A549 (cell line): Measurements from ENCODE around the gene PBX2. TPM values are rescaled to one million over a fixed set of nuclear protein-coding genes. Genes with fewer than 3 reads are reported as not detected.

Experiments
- ATAC-seq, 2 experiments: fragments of 200-7000 bp in 1 of 2; fragments of >200 bp in 1 of 2; cut with Nextera tagmentation in 1 of 2; cut with Tn5 transposase in 1 of 2; 3 replicates each; pipeline versions ENCODE4 v1.8.0 to v1.9.1; 2018 to 2020; ENCODE audit warnings: mild to moderate bottlenecking in 1 of 2, moderate library complexity in 1 of 2
- CTCF ChIA-PET: fragments of 300-600 bp; sonication (Branson Sonifier 250); formaldehyde crosslinking; extraction: SDS; loops from one replicate; lab custom pipeline; 2021; ENCODE audit warnings: antibody characterized with exemption, inconsistent platforms; lab: Yijun Ruan, JAX
- POLR2A ChIA-PET: fragments of 350-600 bp; formaldehyde crosslinking; extraction: SDS; loops from one replicate; lab custom pipeline; 2021; ENCODE audit warnings: antibody characterized with exemption, inconsistent platforms; lab: Yijun Ruan, JAX
- DNase-seq, 2 experiments: peaks; one replicate each; pipeline versions ENCODE4 v3.0.0 to v3.0.0-alpha.2; 2011 to 2016; ENCODE audit warnings: low read depth in 1 of 2, low spot score in 1 of 2
- FAIRE-seq: peaks from 2 replicates; lab custom pipeline; 2011; peaks lifted over from hg19 to GRCh38; lab: Jason Lieb, UNC
- H3K27ac ChIP-seq, 2 experiments: fragments of >200 bp; sonication (Bioruptor Twin); formaldehyde crosslinking; 3 replicates each; pipeline ENCODE4 v1.5.1; 2016 to 2017
- H3K4me1 ChIP-seq: fragments of >200 bp; sonication (Bioruptor Twin); formaldehyde crosslinking; 3 replicates; pipeline ENCODE4 v1.6.1; 2016
- H3K4me2 ChIP-seq: fragments of >200 bp; sonication (Bioruptor Twin); formaldehyde crosslinking; 3 replicates; pipeline ENCODE4 v1.6.1; 2016
- H3K4me3 ChIP-seq: fragments of >200 bp; sonication (Bioruptor Twin); formaldehyde crosslinking; 3 replicates; pipeline ENCODE4 v1.5.1; 2016
- H3K9me3 ChIP-seq: fragments of >200 bp; sonication (Bioruptor Twin); formaldehyde crosslinking; 3 replicates; pipeline ENCODE4 v1.6.1; 2016
- CHD2 ChIP-seq: fragments of 150-350 bp; IDR thresholded peaks from 2 replicates; pipeline ENCODE4 v1.6.1; 2014; ENCODE audit warnings: low read length; ENCODE audit not compliant: partially characterized antibody
- CTCF ChIP-seq: fragments of >200 bp; sonication (Bioruptor Twin); formaldehyde crosslinking; IDR thresholded peaks from 3 replicates; pipeline ENCODE4 v1.5.1; 2016
- GATA3 ChIP-seq: IDR thresholded peaks from 2 replicates; pipeline ENCODE4 v1.6.1; 2012; ENCODE audit warnings: borderline replicate concordance
- HOXB13 ChIP-seq: fragments of 250-450 bp; sonication (Bioruptor Pico); IDR thresholded peaks from 2 replicates; pipeline ENCODE4 v1.5.0; 2020; ENCODE audit warnings: low read depth, mild to moderate bottlenecking, moderate library complexity
- KDM5A ChIP-seq: fragments of 200-600 bp; sonication (generic); IDR thresholded peaks from 2 replicates; pipeline ENCODE4 v1.6.1; 2016; ENCODE audit warnings: antibody characterized with exemption, mild to moderate bottlenecking
- MAX ChIP-seq: IDR thresholded peaks from 2 replicates; pipeline ENCODE4 v1.6.1; 2012
- NFE2L2 ChIP-seq: fragments of 150-350 bp; conservative IDR thresholded peaks from 2 replicates; pipeline ENCODE4 v1.6.1; 2014; ENCODE audit warnings: low read length
- POLR2A ChIP-seq: IDR thresholded peaks from 2 replicates; pipeline ENCODE4 v1.6.1; 2012; ENCODE audit warnings: mild to moderate bottlenecking, low read length
- RAD21 ChIP-seq, 2 experiments: fragments of >200 bp in 1 of 2; sonication (Bioruptor Twin) in 1 of 2; formaldehyde crosslinking in 1 of 2; IDR thresholded peaks in 1 of 2; conservative IDR thresholded peaks in 1 of 2; 2 replicates in 1 of 2; 3 replicates in 1 of 2; pipeline ENCODE4 v1.6.1; 2012 to 2018; ENCODE audit warnings: inconsistent platforms in 1 of 2
- RARB ChIP-seq: fragments of 250-450 bp; sonication (Bioruptor Pico); IDR thresholded peaks from 2 replicates; pipeline ENCODE4 v1.8.0; 2021; ENCODE audit warnings: mild to moderate bottlenecking, moderate library complexity
- SMC3 ChIP-seq: fragments of >200 bp; sonication (Bioruptor Twin); formaldehyde crosslinking; IDR thresholded peaks from 3 replicates; pipeline ENCODE4 v1.6.1; 2018; ENCODE audit warnings: inconsistent platforms
- ZSCAN20 ChIP-seq: fragments of 250-450 bp; sonication (Bioruptor Pico); IDR thresholded peaks from 2 replicates; pipeline ENCODE4 v1.8.0; 2022; ENCODE audit warnings: mild to moderate bottlenecking, moderate library complexity
- WGBS: methylation state at CpG from one replicate; pipeline ENCODE4 v1.1.6; 2017; ENCODE audit errors: missing lambda C conversion rate; 5-methylcytosine and 5-hydroxymethylcytosine counted together
- polyA plus RNA-seq, 4 experiments: library from polyadenylated mRNA; depleted of rRNA in 3 of 4; stranded (reverse); fragments of >200 nt; fragmentation: RNase III in 1 of 4; extraction: RNeasy Plus Mini Kit Qiagen cat#74134 plus additional on column Dnase treatment in 1 of 4; gene quantifications; 2 replicates in 3 of 4; 3 replicates in 1 of 4; pipeline ENCODE4 v1.2.3, GENCODE V29; 2011 to 2017

PBX2 gene
- polyA plus RNA-seq, 2 of the 4 experiments (the other 2 are of a cell fraction) = 27.0 to 30.8 TPM

GRCh38 chr6:32154514-32155161 is 35.4 kb downstream of the PBX2 start:
- FAIRE-seq = no peak
- POLR2A ChIA-PET = interaction anchor here (1.0 to 1.2 kb wide), 2 partner anchors 24 to 36 kb away, joined by 3 read pairs; no protein-coding TSS in a partner anchor
- H3K4me3 ChIP-seq = peak overlapping the region; percentile 59
- peak; percentile 69 to 71 for DNase-seq
- 25% methylated on average over 8 of the region's 34 CpGs for WGBS
- peak overlapping the region; percentile 81 to 85 for H3K27ac ChIP-seq
- CTCF ChIA-PET = interaction anchor here (0.5 to 1.9 kb wide), 15 partner anchors 10 to 544 kb away, joined by 3 to 18 read pairs (median 4); partner anchors contain the start of genes AGPAT1, ATF6B, EGFL8 and FKBPL
- H3K9me3 ChIP-seq = no peaks in the 10 kb centered on the region
- H3K4me1 ChIP-seq = peaks cover 14% of the 10 kb centered on the region; the same call in 2 of the 3 replicates
- TF ChIP-seq CTCF (peak; percentile 44), RAD21 (conservative IDR thresholded peaks at IDR 0.05 in 1 of 2, IDR thresholded peaks at IDR 0.05 in 1 of 2) (peak; percentile 64 to 65), SMC3 (peak; percentile 57), RARB (CRISPR knock-in tag) (no peak), NFE2L2 (no peak), HOXB13 (no peak), KDM5A (peak; percentile 38; the same call in 1 of the 2 replicates)
- TF ChIP-seq, all 56 proteins: peak for 4
- ATAC-seq = peak; percentile 85 to 90
- H3K4me2 ChIP-seq = peak overlapping the region; percentile 86

DNA sequence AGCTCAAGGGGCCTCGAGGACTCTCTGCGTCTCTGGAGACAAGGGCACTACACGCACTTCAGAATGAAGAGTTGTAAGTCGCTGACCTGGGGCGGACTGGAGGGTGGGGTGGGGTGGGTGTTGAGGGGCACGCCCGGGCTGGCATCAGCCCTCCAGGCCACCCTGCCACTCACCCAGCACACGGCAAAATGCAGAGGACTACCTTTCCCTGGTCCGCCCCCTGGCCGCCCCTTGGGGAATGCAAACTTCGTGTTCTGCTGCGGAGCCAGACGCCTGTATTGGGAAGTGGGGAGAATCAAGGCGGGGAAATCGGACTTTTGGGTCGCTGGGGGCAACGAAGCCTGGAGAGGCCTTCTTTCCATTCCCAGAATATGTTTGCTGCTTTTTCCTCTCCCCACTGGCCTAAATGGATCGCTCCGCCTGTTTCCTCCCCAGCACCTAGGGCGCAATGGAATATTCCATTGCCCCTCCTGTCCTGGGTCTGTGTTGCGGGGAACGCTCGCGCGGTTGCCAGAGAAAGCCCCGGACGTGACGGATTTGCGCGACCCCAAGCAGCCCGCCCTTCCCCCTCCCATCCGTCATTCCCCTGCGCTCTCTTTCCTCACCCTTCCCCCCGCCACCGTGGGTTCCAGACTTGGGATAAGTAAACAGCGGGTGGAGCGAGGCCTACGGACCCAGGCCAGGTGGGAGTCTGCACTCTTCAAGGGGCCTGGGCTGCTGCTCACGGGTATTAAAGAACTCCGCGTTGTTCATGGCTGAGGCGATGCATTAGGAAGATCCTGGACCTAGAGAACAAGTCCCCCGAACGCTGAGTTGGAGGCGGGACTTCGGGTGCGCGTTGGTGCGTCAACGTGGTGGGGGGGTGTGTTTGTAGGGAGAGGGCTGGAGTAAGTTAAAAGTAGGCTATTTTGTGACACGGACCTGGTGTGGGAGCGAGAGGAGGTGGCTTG is 36.2 kb downstream of the PBX2 start, which contains the start of gene PPT2:
Gene PPT2, plus strand, starts transcription at position 578 of the 950 bp plus-strand sequence. CDS start 454 bp downstream, outside the sequence.
- Histone ChIP-seq H3K9me3 (no peaks in the 10 kb centered on the region), H3K4me3 (peak within 1 kb of the TSS; percentile 59), H3K4me2 (peak within 1 kb of the TSS; percentile 86), H3K4me1 (peaks cover 14% of the 10 kb centered on the region; the same call in 2 of the 3 replicates), H3K27ac (peak within 1 kb of the TSS; percentile 81 to 85)
- FAIRE-seq (no peak), DNase-seq (peak; percentile 45 to 85), ATAC-seq (peak; percentile 70 to 83)
- ChIA-PET CTCF (interaction anchor here (0.6 to 1.9 kb wide), 12 partner anchors 10 to 245 kb away, joined by 3 to 18 read pairs (median 4); partner anchors contain the start of genes ATF6B, EGFL8, FKBPL and GPSM3), POLR2A (interaction anchor here (1.0 to 1.2 kb wide), 3 partner anchors 23 to 67 kb away, joined by 3 read pairs; no protein-coding TSS in a partner anchor)
- WGBS = 5% methylated on average over 34 of the region's 52 CpGs
- TF ChIP-seq MAX (0 out of 2 replicates have a peak, but pooled peaks have one; percentile 1), POLR2A (peak; percentile 13; the same call in 1 of the 2 replicates), CHD2 (peak; percentile 63), RAD21 (conservative IDR thresholded peaks at IDR 0.05 in 1 of 2, IDR thresholded peaks at IDR 0.05 in 1 of 2) (no peak)

- Histone ChIP-seq H3K4me2 (peak overlapping the region; percentile 86), H3K9me3 (no peaks in the 10 kb centered on the region), H3K4me3 (peak overlapping the region; percentile 59), H3K4me1 (peaks cover 14% of the 10 kb centered on the region; the same call in 2 of the 3 replicates), H3K27ac (peak overlapping the region; percentile 81 to 85)
- WGBS = 79% methylated on average over 30 of the region's 35 CpGs
- FAIRE-seq (no peak), ATAC-seq (peak in 1 of 2 experiments; percentile 52; a peak in 1 of 6 replicates), DNase-seq (no peak)
- TF ChIP-seq GATA3 (no peak), ZSCAN20 (CRISPR knock-in tag) (no peak)
- ChIA-PET POLR2A (interaction anchor here (1.0 kb wide), 1 partner anchor 66 kb away, joined by 3 read pairs; no protein-coding TSS in a partner anchor), CTCF (interaction anchor here (0.6 to 1.0 kb wide), 4 partner anchors 11 to 702 kb away, joined by 3 to 5 read pairs (median 3); no protein-coding TSS in a partner anchor)
These were observed 37.0 kb downstream of the PBX2 start for GRCh38 chr6:32152769-32153563.
